CD4-positive, alpha-beta T cell treated with Interleukin-17A for 4 hours (primary cell): ENCODE results near the gene CDT1.
A peak's percentile ranks its signal among the peaks of the same experiment; 100 is the strongest.

Source experiments
- DNase-seq: peaks from one replicate; pipeline ENCODE4 v3.0.0-alpha.2; 2020; ENCODE audit warnings: mixed read lengths

CDT1 gene

GRCh38 chr16:88806491-88807111, 3.0 kb downstream of the CDT1 start:
- DNase-seq = no peak

DNA sequence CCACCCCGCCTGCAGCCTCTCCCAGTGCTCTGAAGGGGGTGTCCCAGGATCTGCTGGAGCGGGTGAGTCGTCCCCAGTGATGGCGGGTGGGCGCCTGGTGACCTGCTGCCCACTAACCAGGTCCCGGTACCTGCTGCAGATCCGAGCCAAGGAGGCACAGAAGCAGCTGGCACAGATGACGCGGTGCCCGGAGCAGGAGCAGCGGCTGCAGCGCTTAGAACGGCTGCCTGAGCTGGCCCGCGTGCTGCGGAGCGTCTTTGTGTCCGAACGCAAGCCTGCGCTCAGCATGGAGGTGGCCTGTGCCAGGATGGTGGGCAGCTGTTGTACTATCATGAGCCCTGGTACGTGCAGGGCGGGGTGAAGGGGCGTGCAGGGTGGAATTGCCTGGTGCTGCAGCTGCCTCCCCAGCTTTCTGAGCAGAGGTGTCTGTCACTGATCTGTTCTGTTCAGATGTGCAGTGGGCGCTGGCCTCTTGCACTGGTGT, 3.6 kb downstream of the CDT1 start:
- DNase-seq = no peak

DNA sequence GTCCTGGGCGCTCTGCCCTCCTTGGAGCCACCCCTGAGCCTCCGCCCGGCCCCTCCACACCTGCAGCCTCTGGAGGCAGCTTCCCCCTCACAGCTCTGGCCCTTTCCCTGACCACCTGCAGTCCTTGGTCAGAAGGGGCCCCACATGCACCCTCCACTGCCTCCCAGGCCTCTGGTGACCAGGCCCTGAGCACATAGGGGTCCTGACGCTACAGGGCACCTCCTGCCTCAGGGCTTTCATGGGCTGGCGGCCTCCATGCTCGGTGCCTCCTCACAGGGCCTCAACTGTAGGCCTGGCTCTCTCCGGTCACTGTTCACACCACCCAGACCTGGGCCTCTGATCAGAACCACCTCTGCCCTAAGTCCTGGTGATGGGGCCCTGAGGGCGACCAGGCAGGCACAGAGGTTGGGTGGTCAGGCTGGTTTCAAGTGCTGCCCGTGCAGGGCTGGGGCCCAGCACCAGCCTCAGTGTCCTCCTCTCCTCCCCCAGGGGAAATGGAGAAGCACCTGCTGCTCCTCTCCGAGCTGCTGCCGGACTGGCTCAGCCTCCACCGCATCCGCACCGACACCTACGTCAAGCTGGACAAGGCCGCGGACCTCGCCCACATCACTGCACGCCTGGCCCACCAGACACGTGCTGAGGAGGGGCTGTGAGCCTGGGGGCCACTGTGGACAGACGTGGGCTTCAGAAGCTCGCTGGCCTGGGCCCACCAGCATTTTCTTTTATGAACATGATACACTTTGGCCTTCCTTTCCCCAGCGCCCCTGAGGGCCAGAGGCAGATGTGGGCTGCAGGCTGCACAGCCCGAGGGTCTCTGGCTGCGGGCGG, 4.3 kb downstream of the CDT1 start:
- no peak for DNase-seq

DNA sequence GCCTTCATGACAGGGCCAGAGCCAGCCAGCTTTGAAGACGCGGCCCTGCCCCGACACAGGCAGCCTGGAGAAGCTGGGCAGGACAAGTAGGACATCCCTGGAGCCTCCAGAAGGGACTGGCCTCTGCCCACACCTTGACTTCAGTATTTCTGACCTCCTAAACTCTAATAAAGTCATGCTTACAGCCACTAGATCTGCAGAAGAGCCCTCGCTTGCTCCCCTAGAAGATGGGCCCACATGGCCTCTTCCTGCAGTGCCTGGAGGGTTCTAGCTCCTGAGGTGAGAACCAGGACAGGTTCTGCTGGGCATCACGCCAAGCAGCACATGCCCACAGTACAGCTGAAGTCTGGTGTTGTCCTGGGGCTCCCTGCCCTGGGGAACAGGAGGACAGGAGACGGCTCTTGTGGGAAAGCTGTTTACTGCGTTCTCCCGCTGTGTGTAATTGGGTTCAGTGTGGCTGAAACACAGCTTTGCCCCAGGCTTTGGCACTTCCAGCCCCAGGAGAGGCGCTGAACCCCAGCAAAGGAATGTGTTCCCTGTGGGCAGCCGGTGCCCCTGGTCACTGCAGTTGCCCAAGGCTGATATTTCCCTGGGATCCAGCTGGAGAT, 5.6 kb downstream of the CDT1 start:
- DNase-seq = no peak

GRCh38 chr16:88809676-88810165, 6.1 kb downstream of the CDT1 start:
- DNase-seq = no peak

- no peak for DNase-seq
These were observed 6.8 kb downstream of the CDT1 start for GRCh38 chr16:88810166-88810911.

- peak; percentile 71 for DNase-seq
These were observed 7.6 kb downstream of the CDT1 start for GRCh38 chr16:88810912-88811768.

- DNase-seq = peak; percentile 97
These were observed 8.4 kb downstream of the CDT1 start, which contains the start of gene APRT for GRCh38 chr16:88811769-88812512. Gene APRT, minus strand, starts transcription at chr16:88811928. Its CDS starts 29 bp downstream, at chr16:88811899.

DNA sequence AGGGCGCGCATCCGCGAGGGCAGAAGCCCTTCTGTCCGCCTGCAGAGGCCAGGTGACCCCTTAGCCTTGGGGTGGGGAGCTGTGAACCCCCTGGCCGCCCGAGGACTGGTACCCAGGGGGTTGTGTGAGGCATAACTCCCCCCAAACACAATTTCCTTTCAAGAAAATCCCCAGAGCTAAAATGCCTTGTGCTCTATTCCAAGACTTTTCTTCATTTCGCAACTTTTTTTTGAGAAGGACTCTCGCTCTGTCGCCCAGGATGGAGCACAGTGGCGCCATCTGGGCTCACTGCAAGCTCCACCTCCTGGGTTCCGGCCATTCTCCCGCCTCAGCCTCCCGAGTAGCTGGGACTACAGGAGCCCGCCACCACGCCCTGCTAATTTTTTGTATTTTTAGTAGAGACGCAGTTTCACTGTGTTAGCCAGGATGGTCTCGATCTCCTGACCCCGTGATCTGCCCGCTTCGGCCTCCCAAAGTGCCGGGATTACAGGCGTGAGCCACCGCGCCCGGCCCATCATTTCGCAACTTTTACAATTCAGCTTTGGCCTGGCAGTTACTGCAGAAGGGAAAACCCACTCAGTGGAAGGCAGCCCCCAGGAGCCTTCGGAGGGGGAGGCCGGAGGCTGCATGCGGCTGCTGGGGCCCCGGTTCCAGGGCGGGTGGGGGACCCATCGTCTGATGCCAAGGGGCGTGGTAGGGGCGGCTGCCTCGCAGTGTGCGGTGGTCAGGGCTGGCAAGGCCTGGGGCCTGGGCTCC, 9.1 kb downstream of the CDT1 start:
- DNase-seq = no peak

DNA sequence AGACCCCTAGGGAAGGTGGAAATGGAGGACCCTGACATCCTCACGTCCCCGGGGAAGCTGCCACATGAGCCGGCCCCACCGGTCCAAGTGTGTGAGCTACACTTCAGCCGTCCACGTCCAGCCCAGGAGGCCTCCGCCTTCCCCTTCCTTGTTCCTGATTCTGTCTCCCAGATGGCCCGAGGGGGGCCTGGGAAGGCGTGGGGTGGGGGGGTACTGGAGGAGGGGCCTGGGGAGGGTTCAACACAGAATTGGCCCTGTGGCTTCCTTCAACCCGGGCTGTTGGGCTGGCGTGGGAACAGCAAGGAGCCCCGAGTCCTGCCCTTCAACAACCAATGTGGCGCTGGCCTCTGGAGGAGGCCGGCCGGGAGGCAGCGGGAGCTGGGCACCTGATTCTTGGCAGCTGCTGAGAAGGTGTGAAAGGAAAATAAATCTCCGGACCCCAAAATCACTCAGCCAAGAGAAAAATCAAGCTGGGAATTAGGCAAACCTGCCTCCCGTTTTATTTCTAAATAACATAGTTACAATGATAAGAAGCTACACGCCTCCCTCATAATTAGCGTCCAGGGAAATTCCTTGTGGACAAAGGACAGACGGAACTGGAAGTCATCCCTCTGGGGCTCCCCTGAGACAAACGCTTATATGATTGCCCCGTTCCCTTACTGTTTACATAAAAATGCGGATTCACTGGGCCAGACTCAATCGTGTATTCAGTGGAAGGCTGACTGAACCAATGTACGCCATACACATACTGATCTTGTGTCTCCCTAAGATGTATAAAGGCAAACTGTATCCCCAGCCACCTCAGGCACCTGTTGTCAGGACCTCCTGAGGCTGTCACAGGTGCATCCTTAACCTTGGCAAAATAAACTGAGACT, 9.9 kb downstream of the CDT1 start:
- DNase-seq = no peak

- no peak for DNase-seq
These were observed 10.5 kb downstream of the CDT1 start for GRCh38 chr16:88814144-88814502.

- no peak for DNase-seq
These were observed 11.6 kb downstream of the CDT1 start for GRCh38 chr16:88815227-88815626.

GRCh38 chr16:88815901-88816589, 12.5 kb downstream of the CDT1 start:
- DNase-seq = peak; percentile 67

DNA sequence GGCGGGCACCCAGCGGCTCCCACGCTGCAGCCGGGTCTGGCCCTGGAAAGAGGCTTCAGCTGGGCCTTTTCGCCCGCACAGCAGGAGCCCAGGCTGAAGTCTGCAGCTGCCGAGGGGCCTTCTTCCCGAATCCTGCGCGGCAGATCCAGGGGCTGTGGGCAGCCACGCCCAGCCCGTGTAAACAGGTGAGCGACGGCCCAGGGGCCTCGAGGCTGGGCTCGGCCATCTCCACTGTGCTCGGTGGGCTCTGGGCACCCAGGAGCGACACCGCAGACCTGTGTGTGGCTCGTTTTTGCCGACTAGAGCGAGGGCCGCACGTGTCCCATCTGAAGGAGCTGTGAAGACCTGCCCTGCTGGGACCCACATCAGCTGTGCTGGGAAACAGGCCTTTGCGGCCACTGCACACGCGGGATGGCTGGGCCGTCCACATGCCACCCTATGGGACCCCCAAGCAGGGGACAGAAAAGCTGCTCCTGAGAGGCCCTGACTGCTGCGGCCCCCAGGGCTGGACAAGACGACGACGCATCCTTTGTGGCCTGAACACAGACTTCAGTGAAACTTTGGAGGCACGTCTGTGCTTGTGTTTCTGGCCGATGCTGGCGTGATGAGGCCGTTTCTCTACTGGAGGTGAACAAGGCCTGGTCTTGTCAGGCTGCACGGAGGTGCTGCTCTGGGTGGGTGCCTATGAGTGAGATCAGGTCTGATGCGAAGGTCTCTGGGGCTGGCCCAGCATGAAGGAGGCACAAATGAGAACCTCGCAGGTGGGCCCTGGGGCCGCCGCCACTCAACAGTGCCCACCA, 13.3 kb downstream of the CDT1 start:
- DNase-seq = no peak

DNA sequence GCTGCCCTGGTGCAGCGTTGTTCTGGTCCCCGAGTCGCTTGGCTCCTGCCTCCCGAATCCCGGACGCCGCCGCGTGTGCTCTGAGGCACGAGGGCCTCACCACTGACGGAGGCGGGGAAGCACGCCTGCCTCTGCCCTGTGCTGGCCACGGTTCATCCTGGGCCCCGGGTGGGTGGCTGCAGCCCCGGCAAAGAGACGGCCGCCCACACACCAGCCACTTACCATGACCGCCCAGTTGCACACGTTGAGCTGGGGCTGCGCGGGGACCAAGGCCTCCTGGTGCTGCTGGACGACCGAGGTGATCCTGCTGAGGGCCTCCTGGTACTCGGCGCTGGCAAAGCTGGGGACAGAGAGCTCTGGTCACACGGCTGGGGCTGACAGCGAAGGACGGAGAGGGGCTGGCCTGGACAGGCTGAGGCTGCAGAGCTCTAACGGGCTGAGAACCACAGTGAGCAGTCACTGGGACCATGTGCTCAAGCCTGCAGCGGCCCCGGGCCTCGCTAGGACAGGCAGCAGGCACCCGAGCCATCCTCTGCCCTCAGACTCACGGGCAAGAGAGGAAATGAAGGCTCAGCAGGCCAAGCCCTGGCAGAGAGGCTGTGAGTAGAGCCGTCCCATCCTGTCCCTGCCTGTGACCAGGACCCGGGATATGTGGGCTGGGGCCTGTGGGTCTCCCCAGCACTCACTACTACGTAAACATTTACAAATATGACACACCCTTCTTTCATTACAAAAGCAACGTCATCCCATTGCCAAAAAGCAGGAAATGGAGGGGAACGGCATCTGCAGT, 14.4 kb downstream of the CDT1 start:
- DNase-seq = no peak

- DNase-seq = no peak
These were observed 14.9 kb downstream of the CDT1 start for GRCh38 chr16:88818575-88818874.

GRCh38 chr16:88819126-88819525, 15.5 kb downstream of the CDT1 start:
- DNase-seq = no peak
